GM06990 (cell line): Measurements from ENCODE around the gene EMC10.

Source experiments
- DNase-seq: peaks from one replicate; pipeline ENCODE4 v3.0.0-alpha.2; 2011; ENCODE audit not compliant: insufficient read length; ENCODE audit errors: extremely low read depth
- H3K27me3 ChIP-seq: replicated peaks from 2 replicates; pipeline ENCODE4 v1.6.0; 2011; ENCODE audit warnings: low read length; ENCODE audit not compliant: control insufficient read depth, insufficient read depth
- H3K36me3 ChIP-seq: 2 replicates; pipeline ENCODE4 v1.5.1; 2011; ENCODE audit warnings: low read length; ENCODE audit not compliant: control insufficient read depth, insufficient read depth
- H3K4me3 ChIP-seq: replicated peaks from 2 replicates; pipeline ENCODE4 v1.5.1; 2011; ENCODE audit warnings: low read depth, mild to moderate bottlenecking, control low read depth, low read length
- TF ChIP-seq, protein P1 (sequence below): IDR thresholded peaks from 2 replicates; pipeline ENCODE4 v1.5.1; 2011; ENCODE audit warnings: low read length, control low read depth, mild to moderate bottlenecking, inconsistent platforms; ENCODE audit not compliant: insufficient read depth, poor library complexity, severe bottlenecking

The EMC10 gene

DNA sequence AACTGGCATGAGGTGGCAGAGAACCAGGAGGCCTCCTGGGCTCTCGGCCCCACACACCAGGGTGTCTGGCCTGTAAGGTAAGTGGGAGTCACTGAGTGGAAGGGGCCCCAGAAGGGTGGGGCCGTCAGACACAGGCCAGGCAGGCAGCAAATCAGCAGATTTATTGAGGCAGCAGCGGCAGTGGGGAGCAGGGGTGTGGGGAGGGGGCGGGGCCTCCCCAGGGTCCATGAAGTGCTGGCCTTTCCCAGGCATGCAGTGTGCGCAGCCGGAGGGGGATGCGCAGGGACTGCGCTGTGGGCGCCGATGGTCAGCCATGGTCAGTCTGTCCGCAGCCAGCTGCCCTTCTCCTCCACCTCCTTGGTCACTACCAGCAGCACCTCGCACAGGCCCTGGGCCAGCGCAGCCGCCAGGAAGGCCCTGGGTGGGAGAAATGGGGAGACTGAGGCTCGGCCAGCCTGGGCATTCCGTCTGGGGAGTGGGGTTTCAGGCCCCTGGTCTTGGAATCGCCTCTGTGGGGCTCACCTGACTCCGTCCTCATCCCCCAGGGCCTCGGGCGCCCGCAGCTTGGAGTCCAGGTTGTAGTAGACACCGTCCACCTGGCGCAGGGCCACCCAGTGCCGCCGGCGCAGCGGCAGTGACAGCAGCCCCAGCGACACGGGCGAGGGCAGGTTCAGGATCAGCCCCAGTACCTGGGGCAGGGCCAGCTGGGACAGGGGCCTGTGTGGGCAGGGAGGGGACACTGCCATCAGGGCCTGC, 29.7 kb downstream of the EMC10 start:
- H3K36me3 ChIP-seq, result no peaks in the 10 kb centered on the region; the same call in 1 of the 2 replicates
- H3K27me3 ChIP-seq, result no peaks in the 10 kb centered on the region
- no peak overlapping the region for H3K4me3 ChIP-seq
- no peak for DNase-seq
- TF ChIP-seq, protein P1, sequence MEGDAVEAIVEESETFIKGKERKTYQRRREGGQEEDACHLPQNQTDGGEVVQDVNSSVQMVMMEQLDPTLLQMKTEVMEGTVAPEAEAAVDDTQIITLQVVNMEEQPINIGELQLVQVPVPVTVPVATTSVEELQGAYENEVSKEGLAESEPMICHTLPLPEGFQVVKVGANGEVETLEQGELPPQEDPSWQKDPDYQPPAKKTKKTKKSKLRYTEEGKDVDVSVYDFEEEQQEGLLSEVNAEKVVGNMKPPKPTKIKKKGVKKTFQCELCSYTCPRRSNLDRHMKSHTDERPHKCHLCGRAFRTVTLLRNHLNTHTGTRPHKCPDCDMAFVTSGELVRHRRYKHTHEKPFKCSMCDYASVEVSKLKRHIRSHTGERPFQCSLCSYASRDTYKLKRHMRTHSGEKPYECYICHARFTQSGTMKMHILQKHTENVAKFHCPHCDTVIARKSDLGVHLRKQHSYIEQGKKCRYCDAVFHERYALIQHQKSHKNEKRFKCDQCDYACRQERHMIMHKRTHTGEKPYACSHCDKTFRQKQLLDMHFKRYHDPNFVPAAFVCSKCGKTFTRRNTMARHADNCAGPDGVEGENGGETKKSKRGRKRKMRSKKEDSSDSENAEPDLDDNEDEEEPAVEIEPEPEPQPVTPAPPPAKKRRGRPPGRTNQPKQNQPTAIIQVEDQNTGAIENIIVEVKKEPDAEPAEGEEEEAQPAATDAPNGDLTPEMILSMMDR, result no peak

DNA sequence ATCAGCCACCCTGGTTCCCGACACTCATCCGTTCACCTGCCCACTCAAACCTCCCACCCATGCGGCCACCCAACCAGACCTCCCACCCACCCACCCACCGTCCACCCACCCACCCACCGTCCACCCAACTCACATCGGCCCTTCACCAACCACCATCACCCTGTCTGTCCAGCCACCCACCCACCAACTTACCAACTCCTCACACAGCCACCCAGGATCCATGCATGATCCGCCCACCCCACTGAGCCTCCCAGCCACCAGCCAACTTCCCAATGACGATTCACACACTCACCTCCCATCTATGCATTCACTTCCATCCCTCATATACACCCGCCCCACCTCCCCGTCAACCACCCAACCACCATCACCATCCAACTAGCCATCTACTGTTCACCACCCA, 30.4 kb downstream of the EMC10 start:
- Histone ChIP-seq H3K27me3 (no peaks in the 10 kb centered on the region), H3K36me3 (no peaks in the 10 kb centered on the region; the same call in 1 of the 2 replicates), H3K4me3 (no peak overlapping the region)
- no peak for DNase-seq
- TF ChIP-seq, protein P1, result no peak

DNA sequence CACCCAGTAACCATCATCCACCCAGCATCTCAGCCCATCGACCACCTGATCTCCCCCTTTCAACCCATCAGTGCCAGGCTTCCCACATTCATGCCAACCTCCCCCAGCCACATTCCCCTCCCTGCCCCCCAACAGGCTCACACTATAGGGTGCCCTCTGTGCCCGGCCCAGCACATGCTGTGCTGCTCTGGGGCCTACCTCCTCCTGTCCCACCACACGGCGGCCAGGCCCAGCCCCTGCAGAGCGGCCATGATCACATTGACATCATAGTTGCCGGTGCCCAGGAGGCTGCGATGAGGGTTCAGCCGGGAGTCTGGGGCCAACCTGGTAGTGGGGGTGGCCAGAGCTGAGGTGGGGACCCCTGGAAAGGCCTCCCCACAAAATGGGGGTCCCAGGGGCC, 31.1 kb downstream of the EMC10 start:
- TF ChIP-seq, protein P1, result no peak
- no peak for DNase-seq
- H3K36me3 ChIP-seq, result no peaks in the 10 kb centered on the region; the same call in 1 of the 2 replicates
- no peaks in the 10 kb centered on the region for H3K27me3 ChIP-seq
- H3K4me3 ChIP-seq, result no peak overlapping the region

- no peak for DNase-seq
- TF ChIP-seq, protein P1, result no peak
- no peaks in the 10 kb centered on the region for H3K27me3 ChIP-seq
- no peak overlapping the region for H3K4me3 ChIP-seq
- H3K36me3 ChIP-seq, result no peaks in the 10 kb centered on the region; the same call in 1 of the 2 replicates
Measured at GRCh38 chr19:50508843-50509190, 32.5 kb downstream of the EMC10 start.

GRCh38 chr19:50509366-50509765, 33.1 kb downstream of the EMC10 start:
- no peaks in the 10 kb centered on the region; the same call in 1 of the 2 replicates for H3K36me3 ChIP-seq
- no peaks in the 10 kb centered on the region for H3K27me3 ChIP-seq
- H3K4me3 ChIP-seq, result no peak overlapping the region
- DNase-seq, result no peak
- TF ChIP-seq, protein P1, result no peak
